ENCODE measurements around the gene RAD51D.

DNA sequence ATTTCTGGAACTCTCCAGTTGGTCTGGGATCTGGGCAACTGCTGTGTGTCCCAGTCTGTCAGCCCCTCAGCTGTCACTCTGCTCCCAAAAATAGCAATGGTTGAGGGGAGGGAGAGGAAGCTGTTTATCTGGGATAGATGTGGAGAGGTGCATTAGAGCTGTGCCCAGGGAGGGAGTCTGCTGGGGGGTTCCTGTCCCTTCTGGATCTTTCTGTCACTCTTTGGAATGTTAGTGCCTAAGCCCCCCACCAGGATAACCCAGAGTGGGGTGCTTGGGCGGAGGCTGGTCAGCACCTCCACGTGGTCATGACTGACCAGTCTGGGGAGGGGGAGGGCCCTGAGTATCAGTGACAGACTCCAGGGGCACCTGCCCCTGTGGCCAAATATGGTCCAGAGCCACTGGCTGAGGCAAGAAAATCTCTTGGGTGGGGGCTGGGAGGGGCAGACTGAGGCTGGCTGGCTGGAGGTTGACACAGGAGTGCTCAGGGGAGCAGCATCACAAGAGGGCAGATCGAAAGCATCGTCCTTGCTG is 27.8 kb upstream of the RAD51D start, which contains the start of gene UNC45B:
- TF ChIP-seq, protein P1, sequence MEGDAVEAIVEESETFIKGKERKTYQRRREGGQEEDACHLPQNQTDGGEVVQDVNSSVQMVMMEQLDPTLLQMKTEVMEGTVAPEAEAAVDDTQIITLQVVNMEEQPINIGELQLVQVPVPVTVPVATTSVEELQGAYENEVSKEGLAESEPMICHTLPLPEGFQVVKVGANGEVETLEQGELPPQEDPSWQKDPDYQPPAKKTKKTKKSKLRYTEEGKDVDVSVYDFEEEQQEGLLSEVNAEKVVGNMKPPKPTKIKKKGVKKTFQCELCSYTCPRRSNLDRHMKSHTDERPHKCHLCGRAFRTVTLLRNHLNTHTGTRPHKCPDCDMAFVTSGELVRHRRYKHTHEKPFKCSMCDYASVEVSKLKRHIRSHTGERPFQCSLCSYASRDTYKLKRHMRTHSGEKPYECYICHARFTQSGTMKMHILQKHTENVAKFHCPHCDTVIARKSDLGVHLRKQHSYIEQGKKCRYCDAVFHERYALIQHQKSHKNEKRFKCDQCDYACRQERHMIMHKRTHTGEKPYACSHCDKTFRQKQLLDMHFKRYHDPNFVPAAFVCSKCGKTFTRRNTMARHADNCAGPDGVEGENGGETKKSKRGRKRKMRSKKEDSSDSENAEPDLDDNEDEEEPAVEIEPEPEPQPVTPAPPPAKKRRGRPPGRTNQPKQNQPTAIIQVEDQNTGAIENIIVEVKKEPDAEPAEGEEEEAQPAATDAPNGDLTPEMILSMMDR (IDR thresholded peaks at IDR 0.05; ENCODE audit: borderline replicate concordance, extremely low read depth, low read length, poor library complexity, severe bottlenecking), result no peak
- TF ChIP-seq EZH2 (IDR thresholded peaks at IDR 0.05; ENCODE audit: borderline replicate concordance, low read depth, low read length, severe bottlenecking), result no peak

Measured in DND-41 (cell line).